Caco-2 (cell line): ENCODE data around the gene KRT6A. TPM values are rescaled to one million over a fixed set of nuclear protein-coding genes. Genes with fewer than 3 reads are reported as not detected.
"Not testable (repeated sequence)": the region's sequence is repeated elsewhere in the genome, so short reads cannot be mapped to it uniquely, and the experiment has no call there.

ENCODE experiments used
- BruUV-seq: library from RNA; stranded (reverse); fragments of 400-500 nt; replicated peaks from 2 replicates; lab custom pipeline; 2021; lab: Mats Ljungman, UMichigan
- CTCF ChIA-PET: fragments of 300-600 bp; sonication (Branson Sonifier 250); formaldehyde crosslinking; loops from one replicate; lab custom pipeline; 2022; ENCODE audit warnings: antibody characterized with exemption; lab: Charles Lee
- POLR2A ChIA-PET: fragments of 300-600 bp; sonication (Branson Sonifier 250); formaldehyde crosslinking; loops from one replicate; lab custom pipeline; 2022; ENCODE audit warnings: antibody characterized with exemption; lab: Charles Lee
- DNase-seq, 2 experiments: peaks; one replicate each; pipeline versions ENCODE4 v3.0.0 to v3.0.0-alpha.2; 2020 to 2022
- H3K27me3 ChIP-seq: replicated peaks from 2 replicates; pipeline ENCODE4 v1.6.0; 2011; ENCODE audit warnings: low read length; ENCODE audit not compliant: control insufficient read depth, insufficient read depth
- H3K36me3 ChIP-seq: 2 replicates; pipeline ENCODE4 v1.5.1; 2011; ENCODE audit warnings: low read length; ENCODE audit not compliant: control insufficient read depth, insufficient read depth
- H3K4me1 ChIP-seq: fragments of 250-450 bp; sonication (Bioruptor Pico); 2 replicates; pipeline ENCODE4 v1.5.1; 2020; ENCODE audit warnings: mild to moderate bottlenecking
- H3K4me3 ChIP-seq: 2 replicates; pipeline ENCODE4 v1.5.1; 2011; ENCODE audit warnings: low read depth, mild to moderate bottlenecking, control low read depth, low read length
- H3K9me3 ChIP-seq: fragments of 250-450 bp; sonication (Bioruptor Pico); 2 replicates; pipeline ENCODE4 v1.5.1; 2020; ENCODE audit warnings: mild to moderate bottlenecking, moderate library complexity
- H3K27ac Mint-ChIP-seq: one replicate; pipeline ENCODE4 v1.8.0; 2022; ENCODE audit warnings: mixed read lengths; ENCODE audit not compliant: unreplicated experiment
- H3K27me3 Mint-ChIP-seq: one replicate; pipeline ENCODE4 v1.8.0; 2022; ENCODE audit warnings: mixed read lengths; ENCODE audit not compliant: insufficient read depth, unreplicated experiment
- H3K36me3 Mint-ChIP-seq: one replicate; pipeline ENCODE4 v1.8.0; 2022; ENCODE audit warnings: mild to moderate bottlenecking, mixed read lengths; ENCODE audit not compliant: insufficient read depth, unreplicated experiment
- H3K4me1 Mint-ChIP-seq: one replicate; pipeline ENCODE4 v1.8.0; 2022; ENCODE audit warnings: low read depth, mixed read lengths; ENCODE audit not compliant: unreplicated experiment
- H3K4me3 Mint-ChIP-seq: one replicate; pipeline ENCODE4 v1.8.0; 2022; ENCODE audit warnings: mild to moderate bottlenecking, moderate library complexity, mixed read lengths; ENCODE audit not compliant: unreplicated experiment
- H3K9me3 Mint-ChIP-seq: one replicate; pipeline ENCODE4 v1.8.0; 2022; ENCODE audit warnings: mixed read lengths; ENCODE audit not compliant: unreplicated experiment
- CTCF ChIP-seq, 2 experiments: fragments of 200-600 bp in 1 of 2; IDR thresholded peaks; 1 replicate in 1 of 2; 2 replicates in 1 of 2; pipeline versions ENCODE4 v1.5.1 to v1.8.0; 2011 to 2022; ENCODE audit warnings: antibody characterized with exemption in 1 of 2, control low read depth in 1 of 2, inconsistent platforms in 1 of 2, low read depth in 1 of 2, low read length in 1 of 2, mild to moderate bottlenecking in 1 of 2, moderate library complexity in 1 of 2; ENCODE audit not compliant: insufficient read depth in 1 of 2, severe bottlenecking in 1 of 2, unreplicated experiment in 1 of 2
- intact Hi-C: fragments of 100-400 bp; cut with micrococcal nuclease; formaldehyde crosslinking; loops from one replicate; pipeline ENCODE4 v1.10.0; 2022; ENCODE audit not compliant: unreplicated experiment
- total RNA-seq: library from RNA; stranded (reverse); gene quantifications from 2 replicates; pipeline ENCODE4 v1.2.3, GENCODE V29; 2022

Gene KRT6A
- total RNA-seq, 1 experiment from 2014 or later, result 0.14 TPM

DNA sequence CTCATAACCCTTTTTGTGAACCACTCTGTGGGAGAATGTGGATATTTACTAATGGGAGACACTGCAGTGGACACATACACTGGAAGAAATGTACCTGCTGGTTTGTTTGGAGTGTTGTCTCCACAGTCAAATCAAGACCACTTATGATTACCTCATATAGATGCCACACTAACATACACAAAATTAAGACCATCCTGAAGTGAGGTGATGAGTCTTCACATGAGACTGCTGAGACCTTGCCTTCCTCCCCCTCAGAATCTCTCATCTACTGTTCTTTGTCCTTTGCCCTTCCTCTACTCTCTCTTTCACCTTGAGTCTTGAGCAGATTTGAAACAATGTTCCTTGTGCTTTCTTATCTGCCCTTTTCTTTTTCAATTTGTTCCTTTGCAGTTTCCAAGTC is 4.3 kb downstream of the KRT6A start:
- ChIA-PET POLR2A (no interaction called here), CTCF (no interaction called here)
- Mint-ChIP-seq H3K27me3 (peaks cover 27% of the 10 kb centered on the region), H3K9me3 (peaks cover 12% of the 10 kb centered on the region), H3K4me1 (no peaks in the 10 kb centered on the region), H3K36me3 (no peaks in the 10 kb centered on the region), H3K4me3 (no peak overlapping the region), H3K27ac (no peak overlapping the region)
- Histone ChIP-seq H3K4me3 (no peak overlapping the region), H3K4me1 (no peaks in the 10 kb centered on the region), H3K9me3 (peaks cover 8% of the 10 kb centered on the region; the same call in 1 of the 2 replicates), H3K36me3 (no peaks in the 10 kb centered on the region), H3K27me3 (no peaks in the 10 kb centered on the region)
- no peak for DNase-seq
- TF ChIP-seq CTCF (IDR thresholded peaks at IDR 0.05; ENCODE audit: insufficient read depth in 1 of 2, low read depth in 1 of 2, low read length in 1 of 2, severe bottlenecking in 1 of 2, unreplicated experiment in 1 of 2), result no peak
- BruUV-seq, result no TSS peak
- intact Hi-C loops, result no loop called here

DNA sequence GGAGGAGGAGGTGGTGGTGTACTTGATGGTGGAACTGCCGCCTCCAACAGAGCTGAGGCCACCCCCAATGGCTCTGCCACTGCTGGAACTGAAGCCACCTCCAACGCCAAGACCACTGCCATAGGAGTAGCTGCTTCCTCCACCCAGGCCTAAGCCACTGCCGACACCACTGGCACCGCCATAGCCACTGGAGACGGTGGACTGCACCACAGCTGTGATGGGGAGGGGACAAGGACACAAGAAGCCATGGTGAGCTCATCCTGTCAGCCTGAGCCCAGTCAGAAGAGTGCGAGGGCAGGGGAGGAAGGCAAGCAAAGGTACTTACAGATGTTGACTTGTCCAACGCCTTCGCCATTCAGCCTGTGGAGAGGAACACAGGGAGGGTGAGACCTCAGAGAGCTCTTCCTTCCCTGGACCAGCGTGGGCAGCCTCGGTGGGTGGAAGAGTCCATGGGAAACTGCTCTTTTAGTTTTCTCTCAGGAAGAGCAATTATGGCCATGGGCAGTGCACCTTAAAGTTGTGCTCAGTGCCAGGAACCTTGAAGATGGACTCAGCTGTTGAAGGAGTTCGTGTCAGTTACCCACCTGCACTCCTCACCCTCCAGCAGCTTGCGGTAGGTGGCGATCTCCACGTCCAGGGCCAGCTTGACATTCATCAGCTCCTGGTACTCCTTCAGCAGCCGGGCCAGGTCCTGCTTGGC is 5.2 kb downstream of the KRT6A start:
- BruUV-seq, CTCF ChIA-PET, H3K36me3 ChIP-seq, H3K27me3 ChIP-seq, H3K4me1 ChIP-seq, H3K9me3 ChIP-seq, intact Hi-C loops, H3K4me3 ChIP-seq, H3K4me1 Mint-ChIP-seq, H3K27ac Mint-ChIP-seq, POLR2A ChIA-PET, DNase-seq, H3K36me3 Mint-ChIP-seq, H3K4me3 Mint-ChIP-seq: not testable (repeated sequence)
- peaks cover 31% of the 10 kb centered on the region for H3K27me3 Mint-ChIP-seq
- peaks cover 12% of the 10 kb centered on the region for H3K9me3 Mint-ChIP-seq

DNA sequence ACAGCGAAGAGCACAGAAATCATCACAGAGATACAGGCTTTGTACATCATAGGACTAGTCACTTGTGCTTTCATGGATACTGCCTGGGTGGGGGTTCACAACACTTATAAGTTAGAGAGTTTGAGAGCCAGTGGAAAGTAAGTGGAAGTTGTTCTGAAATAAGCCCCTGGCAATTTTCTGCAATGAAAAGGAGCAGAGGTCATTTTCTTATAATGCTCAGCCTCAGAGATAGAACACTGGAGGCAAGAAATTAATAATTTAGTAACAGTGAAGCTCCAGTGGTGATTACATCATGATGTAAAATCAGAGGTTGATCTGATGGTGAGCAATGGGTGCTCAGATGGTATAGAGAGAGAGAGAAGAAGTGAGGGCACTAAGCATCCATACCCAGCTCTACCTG is 5.8 kb downstream of the KRT6A start:
- Histone ChIP-seq H3K4me3 (no peak overlapping the region), H3K9me3 (peaks cover 8% of the 10 kb centered on the region; the same call in 1 of the 2 replicates), H3K27me3 (no peaks in the 10 kb centered on the region), H3K4me1 (no peaks in the 10 kb centered on the region), H3K36me3 (no peaks in the 10 kb centered on the region)
- POLR2A ChIA-PET, result no interaction called here
- no peak for TF ChIP-seq CTCF (IDR thresholded peaks at IDR 0.05; ENCODE audit: insufficient read depth in 1 of 2, low read depth in 1 of 2, low read length in 1 of 2, severe bottlenecking in 1 of 2, unreplicated experiment in 1 of 2)
- no peaks in the 10 kb centered on the region for H3K4me1 Mint-ChIP-seq
- peaks cover 12% of the 10 kb centered on the region for H3K9me3 Mint-ChIP-seq
- no peak for DNase-seq
- H3K27ac Mint-ChIP-seq, result no peak overlapping the region
- no TSS peak for BruUV-seq
- CTCF ChIA-PET, result no interaction called here
- no peaks in the 10 kb centered on the region for H3K36me3 Mint-ChIP-seq
- H3K4me3 Mint-ChIP-seq, result no peak overlapping the region
- intact Hi-C loops, result no loop called here
- peaks cover 31% of the 10 kb centered on the region for H3K27me3 Mint-ChIP-seq
